HepG2 (cell line): ENCODE measurements around the gene ACTN4.

Experiments
- AFF4 ChIP-seq: sonication (generic); formaldehyde crosslinking; IDR thresholded peaks from 2 replicates; pipeline ENCODE4 v1.4.0; 2020; ENCODE audit warnings: missing genetic modification reagents
- CBX2 ChIP-seq, 2 experiments: fragments of 200-600 bp in 1 of 2; sonication (generic); formaldehyde crosslinking in 1 of 2; IDR thresholded peaks; 2 replicates each; pipeline versions ENCODE4 v1.7.0 to v1.8.1; 2018 to 2022; ENCODE audit warnings: low read depth in 2 of 2, low read length in 1 of 2, mild to moderate bottlenecking in 1 of 2, missing genetic modification reagents in 1 of 2
- CEBPZ ChIP-seq: IDR thresholded peaks from 2 replicates; pipeline ENCODE4 v1.6.1; 2012; ENCODE audit warnings: low read length, improper control_type of control experiment
- CTCF ChIP-seq: sonication (generic); formaldehyde crosslinking; IDR thresholded peaks from 2 replicates; pipeline ENCODE4 v1.5.0; 2020; ENCODE audit warnings: mild to moderate bottlenecking, missing genetic modification reagents, moderate library complexity
- GATAD2A ChIP-seq: IDR thresholded peaks from 2 replicates; pipeline ENCODE4 v1.6.1; 2016
- GPN1 ChIP-seq: sonication (generic); formaldehyde crosslinking; IDR thresholded peaks from 2 replicates; pipeline ENCODE4 v1.5.1; 2020; ENCODE audit warnings: missing genetic modification reagents, borderline replicate concordance
- RORA ChIP-seq: sonication (generic); formaldehyde crosslinking; IDR thresholded peaks from 2 replicates; pipeline ENCODE4 v1.5.0; 2020; ENCODE audit warnings: mild to moderate bottlenecking, missing genetic modification reagents, moderate library complexity
- ZBTB1 ChIP-seq: sonication (generic); formaldehyde crosslinking; IDR thresholded peaks from 2 replicates; pipeline ENCODE4 v1.4.0; 2020; ENCODE audit warnings: missing genetic modification reagents, borderline replicate concordance
- ZBTB25 ChIP-seq: IDR thresholded peaks from 2 replicates; pipeline ENCODE4 v1.6.1; 2018; ENCODE audit warnings: missing genetic modification reagents
- ZKSCAN1 ChIP-seq: fragments of 150-350 bp; IDR thresholded peaks from 2 replicates; pipeline ENCODE4 v1.6.1; 2014; ENCODE audit warnings: low read length
- ZNF136 ChIP-seq: sonication (generic); formaldehyde crosslinking; IDR thresholded peaks from 2 replicates; pipeline ENCODE4 v1.8.1; 2022; ENCODE audit warnings: low read depth, mild to moderate bottlenecking, moderate library complexity, missing genetic modification reagents
- ZNF142 ChIP-seq: sonication (generic); formaldehyde crosslinking; IDR thresholded peaks from 2 replicates; pipeline ENCODE4 v1.4.0; 2020; ENCODE audit warnings: missing genetic modification reagents
- ZNF18 ChIP-seq: sonication (generic); formaldehyde crosslinking; IDR thresholded peaks from 2 replicates; pipeline ENCODE4 v1.8.0; 2022; ENCODE audit warnings: mild to moderate bottlenecking, missing genetic modification reagents; ENCODE audit not compliant: insufficient replicate concordance
- ZXDC ChIP-seq: sonication (generic); formaldehyde crosslinking; IDR thresholded peaks from 2 replicates; pipeline ENCODE4 v1.5.0; 2020; ENCODE audit warnings: mild to moderate bottlenecking, missing genetic modification reagents

GRCh38 chr19:38616265-38616664 lies 31.2 kb upstream of the ACTN4 start:
- TF ChIP-seq RORA (no peak), CEBPZ (no peak), CBX2 (IDR thresholded peaks at IDR 0.05; ENCODE audit: low read depth, low read length) (no peak), CBX2 (CRISPR knock-in tag; IDR thresholded peaks at IDR 0.05; ENCODE audit: low read depth) (no peak), ZNF142 (CRISPR knock-in tag) (no peak), ZXDC (CRISPR knock-in tag) (no peak), ZBTB25 (CRISPR knock-in tag) (no peak), ZNF136 (CRISPR knock-in tag) (no peak), ZNF18 (CRISPR knock-in tag) (no peak), CTCF (CRISPR knock-in tag) (no peak), ZBTB1 (no peak), AFF4 (CRISPR knock-in tag) (no peak), GPN1 (no peak), ZKSCAN1 (no peak), GATAD2A (no peak)
